PC-3 (cell line): ENCODE measurements around the gene SLC2A13. TPM values are rescaled to one million over a fixed set of nuclear protein-coding genes. Genes with fewer than 3 reads are reported as not detected.
"Not testable (repeated sequence)": the region's sequence is repeated elsewhere in the genome, so short reads cannot be mapped to it uniquely, and the experiment has no call there.

ENCODE experiments used
- ATAC-seq: fragments of 200-7000 bp; cut with Tn5 transposase; 2 replicates; pipeline ENCODE4 v1.9.1; 2020; ENCODE audit warnings: mild to moderate bottlenecking, moderate library complexity
- BruUV-seq: library from RNA; stranded (reverse); fragments of 400-500 nt; replicated peaks from 2 replicates; lab custom pipeline; 2021; lab: Mats Ljungman, UMichigan
- CTCF ChIA-PET: fragments of 300-600 bp; sonication (Branson Sonifier 250); formaldehyde crosslinking; loops from one replicate; lab custom pipeline; 2022; ENCODE audit warnings: antibody characterized with exemption; lab: Charles Lee
- POLR2A ChIA-PET: fragments of 300-600 bp; sonication (Branson Sonifier 250); formaldehyde crosslinking; loops from one replicate; lab custom pipeline; 2022; ENCODE audit warnings: antibody characterized with exemption; ENCODE audit not compliant: unreplicated experiment; lab: Charles Lee
- DNase-seq: peaks from one replicate; pipeline ENCODE4 v3.0.0-alpha.2; 2015
- H2AFZ ChIP-seq: fragments of 300-600 bp; sonication (generic); 2 replicates; pipeline ENCODE4 v1.6.0; 2016; ENCODE audit warnings: antibody characterized with exemption, low read length
- H3F3A ChIP-seq: fragments of 300-600 bp; sonication (generic); one replicate; pipeline ENCODE4 v1.6.0; 2017; ENCODE audit warnings: antibody characterized with exemption, low read length, control low read depth, mild to moderate bottlenecking; ENCODE audit not compliant: unreplicated experiment
- H3K27ac ChIP-seq: fragments of 300-600 bp; sonication (generic); 2 replicates; pipeline ENCODE4 v1.5.1; 2016; ENCODE audit warnings: mild to moderate bottlenecking, low read length
- H3K27me3 ChIP-seq: fragments of 300-600 bp; sonication (generic); 2 replicates; pipeline ENCODE4 v1.6.1; 2016; ENCODE audit warnings: low read length, mixed read lengths
- H3K36me3 ChIP-seq: fragments of 300-600 bp; sonication (generic); 2 replicates; pipeline ENCODE4 v1.6.1; 2016; ENCODE audit warnings: low read depth, mixed run types, low read length, mixed read lengths
- H3K4me1 ChIP-seq: fragments of 300-600 bp; sonication (generic); 2 replicates; pipeline ENCODE4 v1.5.1; 2016; ENCODE audit warnings: low read length; ENCODE audit not compliant: insufficient read depth
- H3K4me2 ChIP-seq: fragments of 300-600 bp; sonication (generic); 2 replicates; pipeline ENCODE4 v1.6.0; 2016; ENCODE audit warnings: low read length
- H3K4me3 ChIP-seq: fragments of 300-600 bp; sonication (generic); 2 replicates; pipeline ENCODE4 v1.5.1; 2016; ENCODE audit warnings: mild to moderate bottlenecking, low read length, mixed read lengths
- H3K79me2 ChIP-seq: fragments of 300-600 bp; sonication (generic); 2 replicates; pipeline ENCODE4 v1.6.1; 2017; ENCODE audit warnings: low read length, mixed read lengths
- H3K9ac ChIP-seq: fragments of 300-600 bp; sonication (generic); 2 replicates; pipeline ENCODE4 v1.6.0; 2016; ENCODE audit warnings: mild to moderate bottlenecking, low read length
- H3K9me2 ChIP-seq: fragments of 300-600 bp; sonication (generic); replicated peaks from 2 replicates; pipeline ENCODE4 v1.6.1; 2016; ENCODE audit warnings: mixed run types, low read length, mixed read lengths
- H3K9me3 ChIP-seq: fragments of 300-600 bp; sonication (generic); 2 replicates; pipeline ENCODE4 v1.6.1; 2016; ENCODE audit warnings: low read length, mixed read lengths
- H4K20me1 ChIP-seq: fragments of 300-600 bp; sonication (generic); 2 replicates; pipeline ENCODE4 v1.6.1; 2016; ENCODE audit warnings: low read length, mixed read lengths
- CTCF ChIP-seq: fragments of 300-600 bp; sonication (generic); conservative IDR thresholded peaks from 2 replicates; pipeline ENCODE4 v1.5.1; 2017; ENCODE audit warnings: antibody characterized with exemption, low read depth, mild to moderate bottlenecking, low read length
- EZH2 ChIP-seq: fragments of 300-600 bp; sonication (generic); IDR thresholded peaks from one replicate; pipeline ENCODE4 v1.6.1; 2017; ENCODE audit warnings: antibody characterized with exemption, mild to moderate bottlenecking, low read length; ENCODE audit not compliant: unreplicated experiment
- EZH2phosphoT487 ChIP-seq: fragments of 300-600 bp; sonication (generic); IDR thresholded peaks from 2 replicates; pipeline ENCODE4 v1.6.1; 2018; ENCODE audit warnings: mild to moderate bottlenecking, antibody characterized with exemption, low read length, borderline replicate concordance
- intact Hi-C: fragments of 100-400 bp; cut with micrococcal nuclease; formaldehyde crosslinking; loops from 2 replicates; pipeline ENCODE4 v1.9.0; 2023
- total RNA-seq: library from RNA; depleted of rRNA; stranded (reverse); fragments of >200 nt; gene quantifications from 2 replicates; pipeline ENCODE4 v1.2.3, GENCODE V29; 2014

The SLC2A13 gene
- total RNA-seq, 1 experiment from 2014 or later: 3.4 TPM

GRCh38 chr12:39852346-39852745 is 253.5 kb downstream of the SLC2A13 start:
- H3K79me2 ChIP-seq: no peaks in the 10 kb centered on the region
- no peaks in the 10 kb centered on the region for H3K9me2 ChIP-seq
- H3K27me3 ChIP-seq: no peaks in the 10 kb centered on the region
- no peak overlapping the region for H3K9ac ChIP-seq
- no TSS peak for BruUV-seq
- intact Hi-C loops: no loop called here
- H3F3A ChIP-seq: no peaks in the 10 kb centered on the region
- H3K27ac ChIP-seq: no peak overlapping the region
- no peaks in the 10 kb centered on the region for H3K36me3 ChIP-seq
- no peaks in the 10 kb centered on the region for H3K9me3 ChIP-seq
- no peak overlapping the region for H2AFZ ChIP-seq
- ChIA-PET POLR2A (no interaction called here), CTCF (no interaction called here)
- no peaks in the 10 kb centered on the region for H4K20me1 ChIP-seq
- no peak; the same call in 1 of the 2 replicates for ATAC-seq
- no peak for TF ChIP-seq EZH2
- no peak for TF ChIP-seq CTCF
- TF ChIP-seq EZH2phosphoT487: no peak
- H3K4me3 ChIP-seq: no peak overlapping the region
- no peaks in the 10 kb centered on the region for H3K4me1 ChIP-seq
- DNase-seq: no peak
- no peak overlapping the region for H3K4me2 ChIP-seq

- H3K27me3 ChIP-seq, H3K9ac ChIP-seq, H2AFZ ChIP-seq, H3K9me2 ChIP-seq, H3K4me3 ChIP-seq, H3K36me3 ChIP-seq, H3F3A ChIP-seq, H3K27ac ChIP-seq, CTCF ChIA-PET, DNase-seq, H3K79me2 ChIP-seq, H3K4me1 ChIP-seq, H3K4me2 ChIP-seq, intact Hi-C loops, ATAC-seq, H3K9me3 ChIP-seq, POLR2A ChIA-PET, BruUV-seq, H4K20me1 ChIP-seq: not testable (repeated sequence)
Observed at GRCh38 chr12:39848218-39848617, 257.7 kb downstream of the SLC2A13 start.

GRCh38 chr12:39846971-39847650 is 258.8 kb downstream of the SLC2A13 start:
- ChIA-PET POLR2A (no interaction called here), CTCF (no interaction called here)
- Histone ChIP-seq H3K9me2 (no peaks in the 10 kb centered on the region), H4K20me1 (no peaks in the 10 kb centered on the region), H2AFZ (no peak overlapping the region), H3K36me3 (no peaks in the 10 kb centered on the region), H3K27me3 (no peaks in the 10 kb centered on the region), H3K9ac (no peak overlapping the region), H3K9me3 (no peaks in the 10 kb centered on the region), H3K4me1 (no peaks in the 10 kb centered on the region), H3K27ac (no peak overlapping the region), H3F3A (no peaks in the 10 kb centered on the region), H3K4me2 (no peak overlapping the region), H3K79me2 (no peaks in the 10 kb centered on the region), H3K4me3 (no peak overlapping the region)
- TF ChIP-seq EZH2: no peak
- no peak for TF ChIP-seq EZH2phosphoT487
- no peak for TF ChIP-seq CTCF
- intact Hi-C loops: no loop called here
- no TSS peak for BruUV-seq
- ATAC-seq: peak; percentile 35; the same call in 1 of the 2 replicates
- no peak for DNase-seq
